ENCODE results near the gene BICD2.
"Not testable (repeated sequence)": the region's sequence is repeated elsewhere in the genome, so short reads cannot be mapped to it uniquely, and the experiment has no call there.

The BICD2 gene

DNA sequence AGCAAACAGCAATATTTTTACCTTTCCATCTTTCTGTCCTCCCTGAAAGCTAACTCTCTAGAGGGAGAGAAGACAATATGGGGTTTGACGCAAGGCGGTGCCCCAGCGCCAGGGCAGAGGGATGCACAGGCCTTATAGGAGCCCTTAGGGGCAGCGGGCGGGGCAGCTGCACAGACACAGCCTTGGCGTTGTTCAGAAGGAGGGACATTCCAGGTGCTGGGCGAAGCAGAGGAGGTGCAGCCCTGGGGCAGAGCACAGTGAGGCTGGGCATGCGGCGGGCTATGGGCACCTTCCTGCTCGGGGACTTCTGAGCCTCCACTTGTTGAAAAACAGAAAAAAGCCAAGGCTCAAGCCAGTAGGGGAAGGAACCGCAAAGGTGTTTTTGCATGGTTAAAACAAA, 33.7 kb upstream of the BICD2 start:
- ATAC-seq (ENCODE audit: insufficient read depth, low read depth) = no peak
- H3K27ac ChIP-seq (ENCODE audit: low read length) = no peak overlapping the region
- H3K79me2 ChIP-seq (ENCODE audit: insufficient read depth, low read length) = no peaks in the 10 kb centered on the region

DNA sequence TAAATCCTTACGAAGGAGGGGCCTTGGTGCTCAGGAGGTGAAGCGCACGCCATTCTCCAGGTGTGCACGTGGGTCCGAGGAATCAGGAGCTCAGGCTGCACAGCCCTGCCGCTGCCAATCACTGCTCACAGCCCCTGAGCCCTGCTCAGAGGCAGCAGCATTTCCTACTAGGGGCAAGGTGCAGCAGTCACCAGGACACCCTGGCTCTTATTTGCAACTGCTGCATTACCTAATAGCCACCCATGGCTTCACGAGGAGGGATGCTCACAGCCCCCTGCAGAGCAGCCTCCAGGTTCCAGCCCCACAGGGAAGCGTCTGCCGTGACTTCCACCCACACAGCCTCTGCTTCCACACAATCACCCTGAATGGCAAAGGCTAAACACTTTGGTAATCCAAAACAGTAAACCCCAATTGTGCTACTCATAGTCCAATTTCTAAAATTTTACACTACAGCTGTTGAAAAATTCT, 31.7 kb upstream of the BICD2 start:
- ATAC-seq (ENCODE audit: insufficient read depth, low read depth); H3K79me2 ChIP-seq (ENCODE audit: insufficient read depth, low read length); H3K36me3 ChIP-seq (ENCODE audit: insufficient read depth, low read length); H2AFZ ChIP-seq (ENCODE audit: low read depth, low read length); H3K9ac ChIP-seq (ENCODE audit: low read depth, low read length); H3K27ac ChIP-seq (ENCODE audit: low read length); H3K4me1 ChIP-seq (ENCODE audit: insufficient read depth, low read length); H3K4me3 ChIP-seq (ENCODE audit: low read depth in 1 of 2, low read length in 2 of 2); H3K4me2 ChIP-seq (ENCODE audit: insufficient read depth, low read length); H3K9me3 ChIP-seq (ENCODE audit: insufficient read depth, low read length, severe bottlenecking); H4K20me1 ChIP-seq (ENCODE audit: insufficient read depth, low read length); H3K27me3 ChIP-seq (ENCODE audit: insufficient read depth, low read length, poor library complexity); DNase-seq: not testable (repeated sequence)

More for the DNA sequence above, 33.7 kb upstream of the BICD2 start:
- Histone ChIP-seq H3K4me1 (ENCODE audit: insufficient read depth, low read length) (no peaks in the 10 kb centered on the region), H2AFZ (ENCODE audit: low read depth, low read length) (no peak overlapping the region), H3K9ac (ENCODE audit: low read depth, low read length) (no peak overlapping the region), H3K9me3 (ENCODE audit: insufficient read depth, low read length, severe bottlenecking) (no peaks in the 10 kb centered on the region), H4K20me1 (ENCODE audit: insufficient read depth, low read length) (no peaks in the 10 kb centered on the region), H3K4me3 (ENCODE audit: low read depth in 1 of 2, low read length in 2 of 2) (no peak overlapping the region), H3K36me3 (ENCODE audit: insufficient read depth, low read length) (no peaks in the 10 kb centered on the region), H3K4me2 (ENCODE audit: insufficient read depth, low read length) (no peak overlapping the region), H3K27me3 (ENCODE audit: insufficient read depth, low read length, poor library complexity) (no peaks in the 10 kb centered on the region)
- TF ChIP-seq, protein P1, sequence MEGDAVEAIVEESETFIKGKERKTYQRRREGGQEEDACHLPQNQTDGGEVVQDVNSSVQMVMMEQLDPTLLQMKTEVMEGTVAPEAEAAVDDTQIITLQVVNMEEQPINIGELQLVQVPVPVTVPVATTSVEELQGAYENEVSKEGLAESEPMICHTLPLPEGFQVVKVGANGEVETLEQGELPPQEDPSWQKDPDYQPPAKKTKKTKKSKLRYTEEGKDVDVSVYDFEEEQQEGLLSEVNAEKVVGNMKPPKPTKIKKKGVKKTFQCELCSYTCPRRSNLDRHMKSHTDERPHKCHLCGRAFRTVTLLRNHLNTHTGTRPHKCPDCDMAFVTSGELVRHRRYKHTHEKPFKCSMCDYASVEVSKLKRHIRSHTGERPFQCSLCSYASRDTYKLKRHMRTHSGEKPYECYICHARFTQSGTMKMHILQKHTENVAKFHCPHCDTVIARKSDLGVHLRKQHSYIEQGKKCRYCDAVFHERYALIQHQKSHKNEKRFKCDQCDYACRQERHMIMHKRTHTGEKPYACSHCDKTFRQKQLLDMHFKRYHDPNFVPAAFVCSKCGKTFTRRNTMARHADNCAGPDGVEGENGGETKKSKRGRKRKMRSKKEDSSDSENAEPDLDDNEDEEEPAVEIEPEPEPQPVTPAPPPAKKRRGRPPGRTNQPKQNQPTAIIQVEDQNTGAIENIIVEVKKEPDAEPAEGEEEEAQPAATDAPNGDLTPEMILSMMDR (IDR thresholded peaks at IDR 0.05; ENCODE audit: borderline replicate concordance, extremely low read depth, low read length, poor library complexity, severe bottlenecking) = no peak
- no peak for TF ChIP-seq EZH2 (IDR thresholded peaks at IDR 0.05; ENCODE audit: borderline replicate concordance, low read depth, low read length, severe bottlenecking)
- no peak for DNase-seq

DNA sequence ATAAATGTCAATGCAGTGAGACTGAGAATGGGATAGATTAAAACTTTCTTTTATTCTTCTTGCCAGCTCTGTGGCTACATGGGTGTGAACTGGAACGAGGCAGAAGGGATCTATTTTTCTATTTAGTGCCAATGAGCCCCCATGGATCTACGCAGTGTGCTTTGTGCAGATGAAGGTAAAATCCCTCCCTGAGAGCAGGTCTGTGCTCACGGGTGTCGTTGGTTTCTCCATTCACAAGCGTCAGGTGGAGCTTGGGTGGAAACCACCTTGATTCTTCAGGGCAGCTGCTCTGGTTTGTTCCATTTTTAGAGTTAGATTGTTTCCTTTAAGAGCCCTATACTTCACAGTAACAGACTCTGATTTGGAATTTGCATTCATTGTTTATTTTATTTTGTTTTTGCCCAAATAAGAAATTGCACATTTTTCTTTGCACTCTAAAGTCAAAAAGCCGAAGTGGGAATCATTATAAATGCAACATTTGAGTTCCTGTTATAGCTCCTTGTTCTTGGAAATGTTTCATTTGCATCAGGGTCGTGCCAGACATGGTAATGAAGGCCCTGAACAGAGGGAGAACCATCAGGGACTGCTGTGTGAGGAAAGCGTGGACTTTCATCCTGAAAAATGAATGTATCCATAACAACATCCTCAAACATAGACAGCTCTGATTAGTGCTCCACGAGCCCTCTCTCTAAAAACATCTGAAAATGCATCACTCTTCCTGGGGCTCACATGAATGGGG, 31.1 kb upstream of the BICD2 start:
- H3K4me3 ChIP-seq (ENCODE audit: low read depth in 1 of 2, low read length in 2 of 2) = no peak overlapping the region
- DNase-seq (no peak), ATAC-seq (ENCODE audit: insufficient read depth, low read depth) (no peak)
- H3K79me2 ChIP-seq (ENCODE audit: insufficient read depth, low read length) = no peaks in the 10 kb centered on the region
- H4K20me1 ChIP-seq (ENCODE audit: insufficient read depth, low read length) = no peaks in the 10 kb centered on the region
- no peaks in the 10 kb centered on the region for H3K36me3 ChIP-seq (ENCODE audit: insufficient read depth, low read length)
- no peaks in the 10 kb centered on the region for H3K27me3 ChIP-seq (ENCODE audit: insufficient read depth, low read length, poor library complexity)
- no peak overlapping the region for H2AFZ ChIP-seq (ENCODE audit: low read depth, low read length)
- H3K4me2 ChIP-seq (ENCODE audit: insufficient read depth, low read length) = no peak overlapping the region
- no peaks in the 10 kb centered on the region for H3K4me1 ChIP-seq (ENCODE audit: insufficient read depth, low read length)
- TF ChIP-seq, protein P1 (IDR thresholded peaks at IDR 0.05; ENCODE audit: borderline replicate concordance, extremely low read depth, low read length, poor library complexity, severe bottlenecking) = no peak
- TF ChIP-seq EZH2 (IDR thresholded peaks at IDR 0.05; ENCODE audit: borderline replicate concordance, low read depth, low read length, severe bottlenecking) = no peak
- no peak overlapping the region for H3K9ac ChIP-seq (ENCODE audit: low read depth, low read length)
- H3K9me3 ChIP-seq (ENCODE audit: insufficient read depth, low read length, severe bottlenecking) = no peaks in the 10 kb centered on the region
- no peak overlapping the region for H3K27ac ChIP-seq (ENCODE audit: low read length)

DNA sequence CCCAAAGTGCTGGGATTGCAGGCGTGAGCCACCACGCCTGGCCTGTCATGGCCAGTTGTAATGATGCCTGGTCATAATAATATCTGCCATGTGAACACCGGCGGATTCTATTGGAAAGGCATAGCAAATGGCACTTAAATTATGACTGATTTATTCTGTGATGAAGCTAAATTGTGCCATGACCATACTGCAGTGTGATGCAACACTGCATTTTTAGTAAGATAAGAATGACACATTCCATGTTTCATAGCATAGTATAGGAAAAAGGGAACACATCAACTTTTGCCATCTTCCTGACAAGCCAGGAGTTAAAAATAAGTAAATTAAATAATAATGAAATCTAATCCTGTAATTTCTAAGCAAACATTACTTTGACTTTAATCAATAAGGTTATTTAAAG, 30.4 kb upstream of the BICD2 start:
- Histone ChIP-seq H3K36me3 (ENCODE audit: insufficient read depth, low read length) (no peaks in the 10 kb centered on the region), H3K9me3 (ENCODE audit: insufficient read depth, low read length, severe bottlenecking) (no peaks in the 10 kb centered on the region), H4K20me1 (ENCODE audit: insufficient read depth, low read length) (no peaks in the 10 kb centered on the region), H3K4me2 (ENCODE audit: insufficient read depth, low read length) (no peak overlapping the region), H3K4me1 (ENCODE audit: insufficient read depth, low read length) (0 out of 2 replicates have a peak, but pooled peaks cover 3% of the 10 kb centered on the region), H2AFZ (ENCODE audit: low read depth, low read length) (no peak overlapping the region), H3K79me2 (ENCODE audit: insufficient read depth, low read length) (no peaks in the 10 kb centered on the region), H3K9ac (ENCODE audit: low read depth, low read length) (no peak overlapping the region), H3K27ac (ENCODE audit: low read length) (no peak overlapping the region), H3K4me3 (ENCODE audit: low read depth in 1 of 2, low read length in 2 of 2) (no peak overlapping the region), H3K27me3 (ENCODE audit: insufficient read depth, low read length, poor library complexity) (no peaks in the 10 kb centered on the region)
- TF ChIP-seq, protein P1 (IDR thresholded peaks at IDR 0.05; ENCODE audit: borderline replicate concordance, extremely low read depth, low read length, poor library complexity, severe bottlenecking) = no peak
- TF ChIP-seq EZH2 (IDR thresholded peaks at IDR 0.05; ENCODE audit: borderline replicate concordance, low read depth, low read length, severe bottlenecking) = no peak
- DNase-seq (no peak), ATAC-seq (ENCODE audit: insufficient read depth, low read depth) (no peak)
